HL-60 (cell line): ENCODE results near the gene CACNG3.
A peak's percentile ranks its signal among the peaks of the same experiment; 100 is the strongest.

Source experiments
- DNase-seq, 2 experiments: peaks; one replicate each; pipeline ENCODE4 v3.0.0-alpha.2; 2010 to 2020; ENCODE audit warnings: low read depth in 1 of 2, low spot score in 1 of 2
- H3K27ac ChIP-seq: fragments of 250-450 bp; sonication (Bioruptor Pico); replicated peaks from 2 replicates; pipeline ENCODE4 v1.5.1; 2020; ENCODE audit warnings: mild to moderate bottlenecking, moderate library complexity
- H3K27me3 ChIP-seq: fragments of 250-450 bp; sonication (Bioruptor Pico); 2 replicates; pipeline ENCODE4 v1.5.1; 2021; ENCODE audit warnings: mild to moderate bottlenecking, moderate library complexity; ENCODE audit not compliant: insufficient read depth, poor library complexity, severe bottlenecking
- H3K4me3 ChIP-seq: replicated peaks from 2 replicates; pipeline ENCODE4 v1.5.1; 2011; ENCODE audit warnings: mild to moderate bottlenecking, control low read depth, low read length; ENCODE audit not compliant: insufficient read depth
- GABPA ChIP-seq: IDR thresholded peaks from 2 replicates; pipeline ENCODE4 v1.6.1; 2012; ENCODE audit warnings: low read depth
- POLR2AphosphoS5 ChIP-seq: IDR thresholded peaks from 2 replicates; pipeline ENCODE4 v1.6.1; 2012; ENCODE audit warnings: low read depth
- SPI1 ChIP-seq: IDR thresholded peaks from 2 replicates; pipeline ENCODE4 v1.6.1; 2012; ENCODE audit warnings: low read depth, mild to moderate bottlenecking, borderline replicate concordance
- TF ChIP-seq, protein P1 (sequence below): IDR thresholded peaks from 2 replicates; pipeline ENCODE4 v1.6.1; 2012; ENCODE audit warnings: low read depth; ENCODE audit not compliant: insufficient replicate concordance
- TF ChIP-seq, protein P2 (sequence below): IDR thresholded peaks from one replicate; pipeline ENCODE4 v1.5.1; 2011; ENCODE audit warnings: low read length, control low read depth, inconsistent platforms; ENCODE audit not compliant: insufficient read depth

Gene CACNG3

DNA sequence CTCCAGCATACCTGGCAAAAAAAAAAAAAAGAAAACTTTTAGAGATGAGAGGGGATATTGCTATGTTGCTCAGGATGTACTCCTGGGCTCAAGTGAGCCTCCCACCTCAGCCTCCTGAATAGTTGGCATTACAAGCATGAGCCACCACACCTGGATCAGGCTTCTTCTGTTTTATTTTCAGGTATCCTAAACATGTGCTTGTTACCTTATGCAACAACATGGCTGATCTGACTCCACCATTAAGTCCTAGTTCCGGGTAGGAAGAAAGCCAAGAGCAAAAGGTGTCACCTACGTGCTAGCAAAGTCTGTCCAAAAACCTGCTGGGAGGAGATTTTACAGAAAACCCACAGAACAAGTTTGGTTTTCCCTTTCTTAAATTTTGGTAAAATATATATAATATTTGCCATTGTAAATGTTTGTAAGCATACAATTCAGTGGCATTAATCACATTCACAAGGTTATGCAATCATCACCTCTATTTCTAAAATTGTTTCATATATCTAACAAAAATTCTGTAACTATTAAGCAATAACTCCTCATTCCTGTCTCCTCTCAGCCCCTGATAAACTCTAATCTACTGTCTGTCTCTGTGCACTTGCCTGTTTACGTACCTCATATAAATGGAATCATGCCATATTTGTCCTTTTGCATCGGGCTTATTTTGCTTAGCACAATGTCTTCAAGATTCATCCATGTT, 9.1 kb upstream of the CACNG3 start:
- H3K27me3 ChIP-seq = no peaks in the 10 kb centered on the region
- no peak for TF ChIP-seq GABPA
- no peak for TF ChIP-seq SPI1
- TF ChIP-seq, protein P1, sequence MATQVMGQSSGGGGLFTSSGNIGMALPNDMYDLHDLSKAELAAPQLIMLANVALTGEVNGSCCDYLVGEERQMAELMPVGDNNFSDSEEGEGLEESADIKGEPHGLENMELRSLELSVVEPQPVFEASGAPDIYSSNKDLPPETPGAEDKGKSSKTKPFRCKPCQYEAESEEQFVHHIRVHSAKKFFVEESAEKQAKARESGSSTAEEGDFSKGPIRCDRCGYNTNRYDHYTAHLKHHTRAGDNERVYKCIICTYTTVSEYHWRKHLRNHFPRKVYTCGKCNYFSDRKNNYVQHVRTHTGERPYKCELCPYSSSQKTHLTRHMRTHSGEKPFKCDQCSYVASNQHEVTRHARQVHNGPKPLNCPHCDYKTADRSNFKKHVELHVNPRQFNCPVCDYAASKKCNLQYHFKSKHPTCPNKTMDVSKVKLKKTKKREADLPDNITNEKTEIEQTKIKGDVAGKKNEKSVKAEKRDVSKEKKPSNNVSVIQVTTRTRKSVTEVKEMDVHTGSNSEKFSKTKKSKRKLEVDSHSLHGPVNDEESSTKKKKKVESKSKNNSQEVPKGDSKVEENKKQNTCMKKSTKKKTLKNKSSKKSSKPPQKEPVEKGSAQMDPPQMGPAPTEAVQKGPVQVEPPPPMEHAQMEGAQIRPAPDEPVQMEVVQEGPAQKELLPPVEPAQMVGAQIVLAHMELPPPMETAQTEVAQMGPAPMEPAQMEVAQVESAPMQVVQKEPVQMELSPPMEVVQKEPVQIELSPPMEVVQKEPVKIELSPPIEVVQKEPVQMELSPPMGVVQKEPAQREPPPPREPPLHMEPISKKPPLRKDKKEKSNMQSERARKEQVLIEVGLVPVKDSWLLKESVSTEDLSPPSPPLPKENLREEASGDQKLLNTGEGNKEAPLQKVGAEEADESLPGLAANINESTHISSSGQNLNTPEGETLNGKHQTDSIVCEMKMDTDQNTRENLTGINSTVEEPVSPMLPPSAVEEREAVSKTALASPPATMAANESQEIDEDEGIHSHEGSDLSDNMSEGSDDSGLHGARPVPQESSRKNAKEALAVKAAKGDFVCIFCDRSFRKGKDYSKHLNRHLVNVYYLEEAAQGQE = no peak
- TF ChIP-seq POLR2AphosphoS5 = no peak
- TF ChIP-seq, protein P2, sequence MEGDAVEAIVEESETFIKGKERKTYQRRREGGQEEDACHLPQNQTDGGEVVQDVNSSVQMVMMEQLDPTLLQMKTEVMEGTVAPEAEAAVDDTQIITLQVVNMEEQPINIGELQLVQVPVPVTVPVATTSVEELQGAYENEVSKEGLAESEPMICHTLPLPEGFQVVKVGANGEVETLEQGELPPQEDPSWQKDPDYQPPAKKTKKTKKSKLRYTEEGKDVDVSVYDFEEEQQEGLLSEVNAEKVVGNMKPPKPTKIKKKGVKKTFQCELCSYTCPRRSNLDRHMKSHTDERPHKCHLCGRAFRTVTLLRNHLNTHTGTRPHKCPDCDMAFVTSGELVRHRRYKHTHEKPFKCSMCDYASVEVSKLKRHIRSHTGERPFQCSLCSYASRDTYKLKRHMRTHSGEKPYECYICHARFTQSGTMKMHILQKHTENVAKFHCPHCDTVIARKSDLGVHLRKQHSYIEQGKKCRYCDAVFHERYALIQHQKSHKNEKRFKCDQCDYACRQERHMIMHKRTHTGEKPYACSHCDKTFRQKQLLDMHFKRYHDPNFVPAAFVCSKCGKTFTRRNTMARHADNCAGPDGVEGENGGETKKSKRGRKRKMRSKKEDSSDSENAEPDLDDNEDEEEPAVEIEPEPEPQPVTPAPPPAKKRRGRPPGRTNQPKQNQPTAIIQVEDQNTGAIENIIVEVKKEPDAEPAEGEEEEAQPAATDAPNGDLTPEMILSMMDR = no peak
- DNase-seq = no peak
- H3K4me3 ChIP-seq = no peak overlapping the region
- H3K27ac ChIP-seq = no peak overlapping the region

DNA sequence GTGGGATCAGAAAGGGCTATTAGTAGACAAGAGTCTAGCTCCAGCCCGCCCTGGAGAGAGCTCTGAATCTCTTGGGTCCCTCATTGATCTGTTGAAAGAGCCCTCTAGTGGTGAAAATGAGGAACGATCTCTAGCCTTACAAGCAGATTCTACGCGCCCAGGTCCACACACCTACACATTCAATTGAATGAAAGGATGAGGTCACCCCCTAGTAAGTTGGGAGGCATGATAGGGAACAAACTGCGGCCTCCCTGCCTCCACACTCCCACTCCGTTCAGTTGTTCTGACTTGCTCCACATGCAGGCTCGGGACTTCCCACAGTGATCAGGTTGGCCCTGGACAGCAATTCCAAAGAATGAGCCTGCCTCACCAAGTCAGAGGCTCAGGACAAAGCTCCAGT, 2.9 kb upstream of the CACNG3 start:
- Histone ChIP-seq H3K27ac (no peak overlapping the region), H3K27me3 (peaks cover 10% of the 10 kb centered on the region), H3K4me3 (no peak overlapping the region)
- TF ChIP-seq, protein P1 = peak; percentile 45
- TF ChIP-seq GABPA = no peak
- TF ChIP-seq, protein P2 = peak; percentile 62
- peak; percentile 4 to 22 for DNase-seq

DNA sequence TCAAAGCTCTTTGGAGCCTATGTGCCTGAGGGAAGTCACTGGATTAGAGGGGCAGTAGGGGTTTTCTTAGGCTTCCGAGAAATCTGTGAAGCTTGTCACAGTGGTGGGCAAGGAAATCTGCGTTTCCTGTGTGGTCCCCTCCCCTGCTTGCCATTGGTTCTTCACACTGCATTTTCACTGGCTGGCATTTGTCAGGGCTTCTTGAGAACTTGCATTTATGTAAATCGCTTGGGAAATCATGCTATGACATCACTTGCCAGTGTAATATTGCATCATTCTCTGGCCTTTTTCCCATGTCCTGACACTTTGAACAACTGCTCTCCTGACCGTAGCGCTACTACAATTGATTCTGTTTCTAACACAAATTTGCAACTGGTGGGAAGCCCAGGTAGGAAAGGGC, 1.8 kb downstream of the CACNG3 start:
- Histone ChIP-seq H3K27me3 (peaks cover 10% of the 10 kb centered on the region), H3K4me3 (no peak overlapping the region), H3K27ac (no peak overlapping the region)
- TF ChIP-seq, protein P1 = no peak
- TF ChIP-seq, protein P2 = no peak
- TF ChIP-seq POLR2AphosphoS5 (no peak), GABPA (no peak), SPI1 (no peak)
- DNase-seq = no peak
